Liver (tissue), 9 donors: Measurements from ENCODE around the gene LMTK2. TPM values are rescaled to one million over a fixed set of nuclear protein-coding genes. Genes with fewer than 3 reads are reported as not detected.

Experiments
- DNase-seq: peaks from one replicate; pipeline ENCODE4 v3.0.0-alpha.2; 2017; ENCODE audit warnings: low spot score
- H3K27ac ChIP-seq, 2 donors: one replicate each; pipeline ENCODE4 v1.7.0; 2013; ENCODE audit warnings: inconsistent platforms in 2 of 2, low read length in 2 of 2, control low read depth in 1 of 2, low read depth in 1 of 2, mild to moderate bottlenecking in 1 of 2
- H3K27me3 ChIP-seq, 4 donors: one replicate each; pipeline versions ENCODE4 v1.6.1 to v1.7.0; 2013; ENCODE audit warnings: low read length in 3 of 4, inconsistent platforms in 1 of 4, mild to moderate bottlenecking in 1 of 4, moderate library complexity in 1 of 4; ENCODE audit not compliant: control insufficient read depth in 4 of 4, insufficient read depth in 4 of 4
- H3K36me3 ChIP-seq, 4 donors: one replicate each; pipeline versions ENCODE4 v1.6.1 to v1.7.0; 2013; ENCODE audit warnings: low read length in 3 of 4, mild to moderate bottlenecking in 3 of 4, low read depth in 1 of 4, moderate library complexity in 1 of 4; ENCODE audit not compliant: control insufficient read depth in 4 of 4, insufficient read depth in 3 of 4
- H3K4me1 ChIP-seq, 4 donors: one replicate each; pipeline versions ENCODE4 v1.6.1 to v1.7.0; 2013; ENCODE audit warnings: low read length in 3 of 4, mild to moderate bottlenecking in 3 of 4, moderate library complexity in 1 of 4; ENCODE audit not compliant: control insufficient read depth in 4 of 4, insufficient read depth in 4 of 4
- H3K4me3 ChIP-seq, 3 donors: one replicate each; pipeline versions ENCODE4 v1.6.1 to v1.7.0; 2013; ENCODE audit warnings: low read length in 3 of 3, control low read depth in 1 of 3, low read depth in 1 of 3, mild to moderate bottlenecking in 1 of 3
- H3K9ac ChIP-seq, 2 donors: one replicate each; pipeline ENCODE4 v1.7.0; 2013; ENCODE audit warnings: low read length in 2 of 2, mild to moderate bottlenecking in 2 of 2, moderate library complexity in 2 of 2, control low read depth in 1 of 2, low read depth in 1 of 2
- H3K9me3 ChIP-seq, 4 donors: one replicate each; pipeline versions ENCODE4 v1.6.1 to v1.7.0; 2013; ENCODE audit warnings: low read length in 3 of 4; ENCODE audit not compliant: control insufficient read depth in 4 of 4
- ATF3 ChIP-seq: IDR thresholded peaks from 2 replicates; pipeline ENCODE4 v1.6.1; 2016; ENCODE audit warnings: antibody characterized with exemption
- CTCF ChIP-seq: fragments of 150-350 bp; IDR thresholded peaks from 2 replicates; pipeline ENCODE4 v1.5.1; 2017; ENCODE audit warnings: improper control_type of control experiment, low read depth, low read length; ENCODE audit not compliant: missing input control
- EGR1 ChIP-seq, 2 donors: IDR thresholded peaks; 2 replicates each; pipeline ENCODE4 v1.6.1; 2016 to 2018; ENCODE audit warnings: antibody characterized with exemption in 2 of 2, low read depth in 2 of 2
- FOXA1 ChIP-seq: IDR thresholded peaks from 2 replicates; pipeline ENCODE4 v1.6.1; 2016; ENCODE audit warnings: antibody characterized with exemption
- FOXA2 ChIP-seq: IDR thresholded peaks from 2 replicates; pipeline ENCODE4 v1.6.1; 2016; ENCODE audit warnings: antibody characterized with exemption
- GABPA ChIP-seq, 2 donors: IDR thresholded peaks in 1 of 2; conservative IDR thresholded peaks in 1 of 2; 2 replicates each; pipeline ENCODE4 v1.6.1; 2016; ENCODE audit warnings: antibody characterized with exemption in 2 of 2, mild to moderate bottlenecking in 1 of 2, moderate library complexity in 1 of 2
- HNF4A ChIP-seq, 2 donors: conservative IDR thresholded peaks; 2 replicates each; pipeline ENCODE4 v1.6.1; 2016; ENCODE audit warnings: antibody characterized with exemption in 2 of 2, mild to moderate bottlenecking in 2 of 2
- HNF4G ChIP-seq: IDR thresholded peaks from 2 replicates; pipeline ENCODE4 v1.6.1; 2016; ENCODE audit warnings: antibody characterized with exemption
- JUND ChIP-seq, 2 donors: IDR thresholded peaks; 2 replicates each; pipeline ENCODE4 v1.6.1; 2016; ENCODE audit warnings: antibody characterized with exemption in 2 of 2
- MAX ChIP-seq: IDR thresholded peaks from 2 replicates; pipeline ENCODE4 v1.6.1; 2016; ENCODE audit warnings: antibody characterized with exemption
- NR2F2 ChIP-seq: IDR thresholded peaks from 2 replicates; pipeline ENCODE4 v1.6.1; 2016; ENCODE audit warnings: antibody characterized with exemption
- RAD21 ChIP-seq, 2 donors: IDR thresholded peaks; 2 replicates each; pipeline ENCODE4 v1.6.1; 2016; ENCODE audit warnings: antibody characterized with exemption in 2 of 2, mild to moderate bottlenecking in 2 of 2
- REST ChIP-seq: IDR thresholded peaks from 2 replicates; pipeline ENCODE4 v1.6.1; 2016; ENCODE audit warnings: antibody characterized with exemption, mild to moderate bottlenecking
- RXRA ChIP-seq, 2 donors: IDR thresholded peaks; 2 replicates each; pipeline ENCODE4 v1.6.1; 2017 to 2018; ENCODE audit warnings: antibody characterized with exemption in 2 of 2, mild to moderate bottlenecking in 1 of 2
- SP1 ChIP-seq: IDR thresholded peaks from 2 replicates; pipeline ENCODE4 v1.6.1; 2018; ENCODE audit warnings: antibody characterized with exemption, mild to moderate bottlenecking
- TAF1 ChIP-seq: conservative IDR thresholded peaks from 2 replicates; pipeline ENCODE4 v1.6.1; 2016; ENCODE audit warnings: antibody characterized with exemption, mild to moderate bottlenecking
- YY1 ChIP-seq: IDR thresholded peaks from 2 replicates; pipeline ENCODE4 v1.6.1; 2016; ENCODE audit warnings: antibody characterized with exemption, mild to moderate bottlenecking
- ZBTB33 ChIP-seq: IDR thresholded peaks from 2 replicates; pipeline ENCODE4 v1.6.1; 2016; ENCODE audit warnings: antibody characterized with exemption
- WGBS: extraction: QIAGEN DNeasy Blood & Tissue Kit; methylation state at CpG from one replicate; pipeline ENCODE4 v1.1.7; 2013; 5-methylcytosine and 5-hydroxymethylcytosine counted together
- polyA plus RNA-seq, 2 donors: library from polyadenylated mRNA; stranded (reverse) in 1 of 2; unstranded in 1 of 2; fragments of 200-250 nt in 1 of 2; fragments of >200 nt in 1 of 2; fragmentation: Nextera tagmentation in 1 of 2; extraction: Ambion mirVana in 1 of 2; gene quantifications; one replicate each; pipeline versions ENCODE4 v1.2.1 to v1.2.3, GENCODE V29; 2013 to 2015
- total RNA-seq, 2 donors: library from RNA; depleted of rRNA; stranded (reverse); fragments of >200 nt; gene quantifications; one replicate each; pipeline ENCODE4 v1.2.3, GENCODE V29; 2014
- donor health status: healthy.
- donor health status: healthy.
- donor health status: healthy.
- donor health status: healthy.
- donor health status: healthy.

The LMTK2 gene
- total and polyA plus RNA-seq, 4 donors = 3.1 to 14.3 (median 9.0) TPM

- DNase-seq = no peak
- no peak overlapping the region for H3K4me3 ChIP-seq
- no peak overlapping the region for H3K9ac ChIP-seq
- no peaks in the 10 kb centered on the region for H3K4me1 ChIP-seq
- H3K9me3 ChIP-seq = peaks cover 2 to 9% (median 4%) of the 10 kb centered on the region in 4 donors
- TF ChIP-seq CTCF (no peak), RXRA (IDR thresholded peaks at IDR 0.05) (no peak), RAD21 (IDR thresholded peaks at IDR 0.05) (no peak), FOXA1 (no peak), GABPA (IDR thresholded peaks at IDR 0.05 in 1 of 2, conservative IDR thresholded peaks at IDR 0.05 in 1 of 2) (no peak), TAF1 (no peak), SP1 (no peak), JUND (IDR thresholded peaks at IDR 0.05) (no peak), YY1 (no peak), FOXA2 (no peak)
- H3K36me3 ChIP-seq = no peaks in the 10 kb centered on the region
- H3K27me3 ChIP-seq = no peaks in the 10 kb centered on the region
- WGBS = 75% methylated on average over 1 of the region's 1 CpG
- no peak overlapping the region for H3K27ac ChIP-seq
These were observed 4.5 kb upstream of the LMTK2 start for GRCh38 chr7:98102170-98102569.

- peaks cover 0 to 2% (median 0%) of the 10 kb centered on the region in 4 donors for H3K9me3 ChIP-seq
- DNase-seq = no peak
- TF ChIP-seq SP1 = no peak
- TF ChIP-seq NR2F2 = no peak
- no peak for TF ChIP-seq FOXA2
- no peak for TF ChIP-seq JUND (IDR thresholded peaks at IDR 0.05)
- TF ChIP-seq MAX = no peak
- no peak for TF ChIP-seq HNF4G
- no peak for TF ChIP-seq YY1
- no peak for TF ChIP-seq FOXA1
- no peak for TF ChIP-seq EGR1 (IDR thresholded peaks at IDR 0.05; ENCODE audit: low read depth in 2 of 2)
- no peak for TF ChIP-seq GABPA (IDR thresholded peaks at IDR 0.05 in 1 of 2, conservative IDR thresholded peaks at IDR 0.05 in 1 of 2)
- no peak for TF ChIP-seq RXRA (IDR thresholded peaks at IDR 0.05)
- no peak for TF ChIP-seq ATF3
- TF ChIP-seq REST = no peak
- no peak for TF ChIP-seq RAD21 (IDR thresholded peaks at IDR 0.05)
- no peak for TF ChIP-seq ZBTB33
- TF ChIP-seq HNF4A (conservative IDR thresholded peaks at IDR 0.05) = no peak
- TF ChIP-seq CTCF = no peak
- no peaks in the 10 kb centered on the region for H3K36me3 ChIP-seq
- H3K4me1 ChIP-seq = peaks cover 6 to 26% (median 20%) of the 10 kb centered on the region in 4 donors
- no peak overlapping the region for H3K27ac ChIP-seq
- 63% methylated on average over 6 of the region's 6 CpGs for whole genome bisulfite sequencing
- no peak overlapping the region for H3K4me3 ChIP-seq
- H3K27me3 ChIP-seq = no peaks in the 10 kb centered on the region
- H3K9ac ChIP-seq = no peak overlapping the region
These were observed 619 bp upstream of the LMTK2 start for GRCh38 chr7:98105942-98106544.
